SK-N-SH treated with all-trans-retinoic acid at 6 μM for 48 hours (cell line): ENCODE data around the gene CNTNAP2.

Source experiments
- ARNTL ChIP-seq: fragments of 450-650 bp; formaldehyde crosslinking; IDR thresholded peaks from 2 replicates; pipeline ENCODE4 v1.5.0; 2020; ENCODE audit warnings: low read depth, mild to moderate bottlenecking, moderate library complexity, borderline replicate concordance
- CREB5 ChIP-seq: fragments of 250-450 bp; sonication (Bioruptor Pico); IDR thresholded peaks from 2 replicates; pipeline ENCODE4 v1.5.1; 2020; ENCODE audit warnings: low read depth, mild to moderate bottlenecking, moderate library complexity
- CSDC2 ChIP-seq: fragments of 250-450 bp; sonication (Bioruptor Pico); IDR thresholded peaks from 2 replicates; pipeline ENCODE4 v1.5.0; 2020; ENCODE audit warnings: mild to moderate bottlenecking, moderate library complexity
- OSR1 ChIP-seq: fragments of 250-450 bp; sonication (Bioruptor Pico); IDR thresholded peaks from 2 replicates; pipeline ENCODE4 v1.8.0; 2022; ENCODE audit warnings: moderate library complexity, mild to moderate bottlenecking, inconsistent platforms
- PATZ1 ChIP-seq: fragments of 250-450 bp; sonication (Bioruptor Pico); IDR thresholded peaks from 2 replicates; pipeline ENCODE4 v1.8.0; 2020; ENCODE audit warnings: mild to moderate bottlenecking, moderate library complexity, borderline replicate concordance
- PPARA ChIP-seq: fragments of 250-450 bp; sonication (Bioruptor Pico); IDR thresholded peaks from 2 replicates; pipeline ENCODE4 v1.5.0; 2020; ENCODE audit warnings: mild to moderate bottlenecking, borderline replicate concordance
- RARB ChIP-seq: fragments of 250-450 bp; sonication (Bioruptor Pico); IDR thresholded peaks from 2 replicates; pipeline ENCODE4 v1.8.0; 2021; ENCODE audit warnings: mild to moderate bottlenecking, moderate library complexity
- TCF4 ChIP-seq: fragments of 250-450 bp; sonication (Bioruptor Pico); IDR thresholded peaks from 2 replicates; pipeline ENCODE4 v1.8.0; 2021; ENCODE audit warnings: mild to moderate bottlenecking, moderate library complexity, borderline replicate concordance
- TOX ChIP-seq: fragments of 250-450 bp; sonication (Bioruptor Pico); IDR thresholded peaks from 2 replicates; pipeline ENCODE4 v1.8.0; 2021; ENCODE audit warnings: mild to moderate bottlenecking, moderate library complexity, borderline replicate concordance
- TSHZ2 ChIP-seq: fragments of 250-450 bp; sonication (Bioruptor Pico); IDR thresholded peaks from 2 replicates; pipeline ENCODE4 v1.5.0; 2020; ENCODE audit warnings: mild to moderate bottlenecking, moderate library complexity
- ZFP3 ChIP-seq: fragments of 250-450 bp; sonication (Bioruptor Pico); IDR thresholded peaks from 2 replicates; pipeline ENCODE4 v1.5.0; 2020; ENCODE audit warnings: mild to moderate bottlenecking, moderate library complexity
- ZNF565 ChIP-seq: fragments of 450-650 bp; formaldehyde crosslinking; conservative IDR thresholded peaks from 2 replicates; pipeline ENCODE4 v1.5.0; 2020; ENCODE audit warnings: low read depth, mild to moderate bottlenecking, moderate library complexity
- ZNF8 ChIP-seq: fragments of 450-650 bp; formaldehyde crosslinking; IDR thresholded peaks from 2 replicates; pipeline ENCODE4 v1.5.0; 2020; ENCODE audit warnings: mild to moderate bottlenecking, moderate library complexity

- TF ChIP-seq OSR1 (CRISPR knock-in tag) (no peak), PATZ1 (CRISPR knock-in tag) (no peak), ZFP3 (CRISPR knock-in tag) (no peak), ZNF565 (CRISPR knock-in tag) (no peak), CREB5 (CRISPR knock-in tag) (no peak), ARNTL (CRISPR knock-in tag) (no peak), CSDC2 (CRISPR knock-in tag) (no peak), ZNF8 (no peak), TSHZ2 (no peak), TOX (CRISPR knock-in tag) (no peak), RARB (CRISPR knock-in tag) (no peak), TCF4 (CRISPR knock-in tag) (no peak), PPARA (CRISPR knock-in tag) (no peak)
Observed at GRCh38 chr7:147240468-147240867, 1123.9 kb downstream of the CNTNAP2 start.
